ENCODE data around the gene PRCC. TPM values are rescaled to one million over a fixed set of nuclear protein-coding genes. Genes with fewer than 3 reads are reported as not detected.
A peak's percentile ranks its signal among the peaks of the same experiment; 100 is the strongest.

The PRCC gene
- total RNA-seq, 1 experiment from 2014 or later = 36.9 TPM

DNA sequence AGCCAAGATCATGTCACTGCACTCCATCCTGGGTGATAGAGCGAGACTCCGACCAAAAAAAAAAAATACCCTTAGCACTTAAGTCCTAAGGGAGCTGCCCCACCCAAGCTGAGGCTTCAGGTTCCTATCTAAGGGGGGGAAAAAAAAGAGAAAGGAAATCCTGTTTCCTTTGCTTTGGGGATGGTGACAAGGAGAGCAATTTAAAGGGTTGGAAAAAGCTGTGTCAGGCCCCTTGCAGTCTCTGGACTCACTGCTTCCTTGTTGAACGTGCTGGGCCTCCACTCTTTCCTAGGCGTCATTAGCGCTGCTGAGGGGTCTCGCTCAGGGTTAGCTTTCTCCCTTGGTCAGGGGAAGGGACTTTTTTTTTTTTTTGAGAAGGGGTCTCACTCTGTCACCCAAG lies 18.1 kb downstream of the PRCC start:
- Histone ChIP-seq H3K27me3 (replicated peaks) (no peaks in the 10 kb centered on the region), H3K36me3 (peaks cover 85% of the 10 kb centered on the region), H3K4me3 (no peak overlapping the region), H3K9me3 (replicated peaks) (no peaks in the 10 kb centered on the region), H3K27ac (no peak overlapping the region), H3K4me1 (replicated peaks) (no peaks in the 10 kb centered on the region)
- no peak for DNase-seq (ENCODE audit: low read depth in 1 of 2, low spot score in 2 of 2)

DNA sequence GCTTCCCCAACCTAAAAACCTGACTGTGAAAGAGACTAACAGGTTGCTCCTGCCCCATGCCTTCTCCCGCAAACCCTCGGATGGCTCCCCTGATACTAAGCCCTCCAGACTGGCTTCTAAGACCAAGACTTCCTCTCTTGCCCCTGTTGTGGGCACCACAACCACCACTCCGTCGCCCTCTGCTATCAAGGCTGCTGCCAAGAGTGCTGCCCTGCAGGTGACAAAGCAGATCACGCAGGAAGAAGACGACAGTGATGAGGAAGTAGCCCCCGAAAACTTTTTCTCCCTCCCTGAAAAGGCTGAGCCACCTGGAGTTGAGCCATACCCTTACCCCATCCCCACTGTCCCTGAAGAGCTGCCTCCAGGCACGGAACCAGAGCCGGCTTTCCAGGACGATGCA lies 19.3 kb downstream of the PRCC start:
- no peaks in the 10 kb centered on the region for H3K4me1 ChIP-seq (replicated peaks)
- no peak overlapping the region for H3K27ac ChIP-seq
- no peak overlapping the region for H3K4me3 ChIP-seq
- no peak for DNase-seq (ENCODE audit: low read depth in 1 of 2, low spot score in 2 of 2)
- H3K27me3 ChIP-seq (replicated peaks) = no peaks in the 10 kb centered on the region
- H3K36me3 ChIP-seq = peaks cover 88% of the 10 kb centered on the region
- no peaks in the 10 kb centered on the region for H3K9me3 ChIP-seq (replicated peaks)

DNA sequence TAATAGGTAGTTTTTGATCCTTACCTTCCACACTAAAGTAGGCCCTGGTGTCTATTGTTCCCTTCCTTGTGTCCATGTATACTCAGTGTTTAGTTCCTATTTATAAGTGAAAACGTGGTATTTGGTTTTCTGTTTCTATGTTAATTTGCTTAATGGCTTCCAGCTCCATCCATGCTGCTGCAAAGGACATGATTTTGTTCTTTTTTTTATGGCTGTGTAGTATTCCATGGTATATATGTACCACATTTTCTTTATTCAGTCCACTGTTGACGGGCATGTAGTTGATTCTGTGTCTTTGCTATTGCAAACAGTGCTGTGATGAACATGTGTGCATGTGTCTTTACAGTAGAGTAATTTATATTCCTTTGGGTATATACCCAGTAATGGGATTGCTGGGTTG lies 20.8 kb downstream of the PRCC start:
- Histone ChIP-seq H3K36me3 (peaks cover 86% of the 10 kb centered on the region), H3K4me3 (no peak overlapping the region), H3K27ac (no peak overlapping the region), H3K9me3 (replicated peaks) (no peaks in the 10 kb centered on the region), H3K4me1 (replicated peaks) (no peaks in the 10 kb centered on the region), H3K27me3 (replicated peaks) (no peaks in the 10 kb centered on the region)
- DNase-seq (ENCODE audit: low read depth in 1 of 2, low spot score in 2 of 2) = no peak

DNA sequence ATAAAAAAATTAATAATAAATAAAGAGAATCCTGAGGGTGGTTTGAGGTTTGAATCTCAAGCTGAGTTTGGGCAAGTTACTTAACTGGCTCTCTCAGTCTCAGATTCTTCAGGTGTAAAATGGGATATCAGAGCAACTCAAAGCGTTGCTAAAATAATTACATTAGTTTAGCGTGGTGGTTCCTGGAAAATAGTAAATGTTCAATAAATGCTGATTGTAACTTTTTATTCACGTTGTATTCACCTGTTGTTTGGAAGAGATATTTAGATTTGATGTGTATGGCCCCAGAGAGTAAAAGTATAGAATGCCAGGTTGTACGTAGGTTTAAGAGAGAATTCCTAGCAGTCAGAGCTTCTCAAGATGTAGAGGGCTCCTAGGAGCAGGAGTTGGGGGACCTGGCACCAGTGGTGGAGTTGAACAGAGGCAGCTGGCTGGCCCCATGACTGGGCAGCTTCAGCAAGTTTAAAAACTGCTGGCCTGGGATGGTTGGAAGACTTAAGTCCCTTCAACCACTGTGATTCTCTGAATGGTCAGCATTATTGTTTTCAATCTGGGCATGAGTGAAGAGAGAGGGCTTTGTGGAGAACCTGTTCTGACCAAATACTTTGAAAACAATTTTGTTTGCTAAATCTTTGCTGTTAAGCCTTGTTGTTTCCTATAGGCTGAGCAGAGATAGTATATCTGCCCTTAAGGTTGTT lies 22.4 kb downstream of the PRCC start:
- peaks cover 84% of the 10 kb centered on the region for H3K36me3 ChIP-seq
- no peaks in the 10 kb centered on the region for H3K9me3 ChIP-seq (replicated peaks)
- no peak for DNase-seq (ENCODE audit: low read depth in 1 of 2, low spot score in 2 of 2)
- no peak overlapping the region for H3K4me3 ChIP-seq
- no peaks in the 10 kb centered on the region for H3K27me3 ChIP-seq (replicated peaks)
- no peak overlapping the region for H3K27ac ChIP-seq
- no peaks in the 10 kb centered on the region for H3K4me1 ChIP-seq (replicated peaks)

DNA sequence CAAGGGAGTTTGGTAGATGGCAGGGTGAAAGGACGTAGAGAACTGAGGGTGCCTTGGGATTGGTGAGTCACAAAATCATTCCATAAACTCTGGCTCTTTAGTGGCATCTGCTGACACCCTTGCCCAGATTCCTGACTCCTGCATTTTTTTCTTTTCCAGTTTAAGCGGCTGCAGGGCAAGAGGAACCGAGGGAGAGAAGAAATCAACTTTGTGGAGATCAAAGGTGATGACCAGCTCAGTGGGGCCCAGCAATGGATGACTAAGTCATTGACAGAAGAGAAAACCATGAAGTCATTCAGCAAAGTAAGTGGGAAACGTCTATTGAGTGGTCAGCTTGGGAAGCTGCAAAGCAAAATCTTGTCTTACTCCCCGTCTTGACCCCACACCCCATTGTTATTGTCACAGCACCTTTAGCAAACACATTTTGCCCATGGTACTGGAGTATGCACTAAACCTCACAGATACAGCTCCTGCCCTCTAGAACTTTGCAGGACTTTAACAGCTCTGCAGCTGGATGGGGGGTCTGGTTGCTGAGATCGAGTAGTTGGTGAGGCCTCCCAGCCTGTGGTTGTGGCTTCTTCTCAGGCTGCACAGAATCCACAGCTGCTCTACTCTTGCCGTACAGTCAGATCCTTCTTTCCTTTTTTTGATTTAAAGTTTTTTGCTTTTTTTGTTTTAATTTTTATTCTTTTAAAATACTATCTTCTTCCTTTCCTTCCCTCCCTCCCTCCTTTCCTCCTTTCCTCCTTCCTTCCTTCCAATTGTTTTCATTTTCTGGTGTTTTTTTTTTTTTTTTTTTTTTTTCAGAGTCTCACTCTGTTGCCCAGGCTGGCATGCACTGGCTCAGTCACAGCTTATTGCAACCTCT lies 27.4 kb downstream of the PRCC start:
- Histone ChIP-seq H3K27ac (no peak overlapping the region), H3K4me1 (replicated peaks) (no peaks in the 10 kb centered on the region), H3K9me3 (replicated peaks) (no peaks in the 10 kb centered on the region), H3K36me3 (peaks cover 89% of the 10 kb centered on the region), H3K27me3 (replicated peaks) (no peaks in the 10 kb centered on the region), H3K4me3 (no peak overlapping the region)
- DNase-seq (ENCODE audit: low read depth in 1 of 2, low spot score in 2 of 2) = no peak

DNA sequence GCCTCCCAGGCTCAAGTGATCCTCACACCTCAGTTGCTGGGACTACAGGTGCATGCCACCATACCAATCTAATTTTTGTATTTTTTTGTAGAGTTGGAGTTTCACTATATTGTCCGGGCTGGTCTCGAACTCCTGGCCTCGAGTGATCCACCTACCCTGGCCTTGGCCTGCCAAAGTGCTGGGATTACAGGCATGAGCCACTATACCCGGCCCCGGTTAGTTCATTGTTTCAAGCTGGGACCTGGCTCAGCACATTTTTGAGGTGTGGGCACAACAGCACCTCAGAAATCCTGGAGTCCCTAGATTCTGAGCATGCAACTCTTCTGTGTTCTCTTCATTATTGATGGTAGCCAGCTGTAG lies 28.0 kb downstream of the PRCC start:
- Histone ChIP-seq H3K27ac (no peak overlapping the region), H3K36me3 (peaks cover 89% of the 10 kb centered on the region), H3K4me1 (replicated peaks) (no peaks in the 10 kb centered on the region), H3K27me3 (replicated peaks) (no peaks in the 10 kb centered on the region), H3K4me3 (no peak overlapping the region), H3K9me3 (replicated peaks) (no peaks in the 10 kb centered on the region)
- no peak for DNase-seq (ENCODE audit: low read depth in 1 of 2, low spot score in 2 of 2)

DNA sequence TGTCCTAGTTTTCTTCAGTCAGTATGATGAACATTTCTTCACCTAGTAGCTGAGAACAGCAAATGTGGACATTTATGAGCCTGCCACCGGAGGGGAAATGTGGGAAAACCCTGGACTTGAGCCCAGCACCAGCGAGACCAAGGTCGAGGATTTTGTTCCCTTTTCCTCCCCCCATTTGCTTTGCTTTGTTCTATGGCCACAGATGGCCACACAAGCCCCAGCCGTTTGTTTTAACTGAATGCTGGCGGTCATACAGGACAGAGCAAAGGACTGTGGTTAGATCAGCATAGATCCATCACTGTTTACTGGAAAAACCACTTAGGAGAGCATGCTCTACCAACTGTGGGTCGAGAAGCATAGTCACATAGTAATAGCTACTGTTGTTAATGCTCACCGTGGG lies 28.5 kb downstream of the PRCC start:
- DNase-seq (ENCODE audit: low read depth in 1 of 2, low spot score in 2 of 2) = no peak
- Histone ChIP-seq H3K27me3 (replicated peaks) (no peaks in the 10 kb centered on the region), H3K9me3 (replicated peaks) (no peaks in the 10 kb centered on the region), H3K36me3 (peaks cover 89% of the 10 kb centered on the region), H3K4me3 (no peak overlapping the region), H3K4me1 (replicated peaks) (no peaks in the 10 kb centered on the region), H3K27ac (no peak overlapping the region)

DNA sequence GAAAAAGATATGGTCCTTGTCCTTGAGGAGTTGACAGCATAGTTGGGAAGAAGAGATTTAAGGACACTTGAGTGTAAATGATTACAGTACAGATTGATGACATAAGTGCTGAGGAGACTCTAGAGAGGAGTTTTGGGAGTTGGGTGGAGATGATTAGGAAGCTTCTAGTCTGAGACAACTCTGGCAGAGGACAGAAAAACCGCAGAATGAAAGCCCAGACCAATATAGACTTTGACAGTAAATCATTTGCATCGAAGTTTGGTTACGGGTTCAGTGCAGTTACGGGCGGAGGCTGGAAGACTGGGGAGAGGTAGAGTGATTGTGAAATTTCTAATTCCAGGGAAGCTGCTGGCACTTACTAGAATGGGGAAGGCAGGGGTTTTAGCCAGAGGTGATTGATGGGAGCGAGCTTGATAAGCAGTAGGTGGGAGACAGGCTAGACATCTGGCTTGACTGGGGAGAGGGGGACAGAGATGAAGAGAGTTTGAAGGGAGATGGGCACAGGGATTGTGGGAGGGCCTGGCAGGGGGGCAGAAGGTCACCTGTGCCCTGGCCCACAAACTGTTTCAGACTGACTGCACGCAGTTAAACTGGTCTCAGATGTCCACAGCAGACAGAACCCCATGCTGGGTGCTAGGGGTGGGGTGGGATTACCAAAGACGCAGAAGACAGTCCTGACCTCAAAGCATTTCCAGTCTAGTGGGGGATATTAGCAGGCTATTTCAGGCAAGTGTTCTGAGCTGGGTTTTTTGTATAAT lies 29.2 kb downstream of the PRCC start:
- Histone ChIP-seq H3K4me3 (no peak overlapping the region), H3K36me3 (peaks cover 89% of the 10 kb centered on the region), H3K9me3 (replicated peaks) (no peaks in the 10 kb centered on the region), H3K4me1 (replicated peaks) (no peaks in the 10 kb centered on the region), H3K27ac (no peak overlapping the region), H3K27me3 (replicated peaks) (no peaks in the 10 kb centered on the region)
- DNase-seq (ENCODE audit: low read depth in 1 of 2, low spot score in 2 of 2) = no peak

DNA sequence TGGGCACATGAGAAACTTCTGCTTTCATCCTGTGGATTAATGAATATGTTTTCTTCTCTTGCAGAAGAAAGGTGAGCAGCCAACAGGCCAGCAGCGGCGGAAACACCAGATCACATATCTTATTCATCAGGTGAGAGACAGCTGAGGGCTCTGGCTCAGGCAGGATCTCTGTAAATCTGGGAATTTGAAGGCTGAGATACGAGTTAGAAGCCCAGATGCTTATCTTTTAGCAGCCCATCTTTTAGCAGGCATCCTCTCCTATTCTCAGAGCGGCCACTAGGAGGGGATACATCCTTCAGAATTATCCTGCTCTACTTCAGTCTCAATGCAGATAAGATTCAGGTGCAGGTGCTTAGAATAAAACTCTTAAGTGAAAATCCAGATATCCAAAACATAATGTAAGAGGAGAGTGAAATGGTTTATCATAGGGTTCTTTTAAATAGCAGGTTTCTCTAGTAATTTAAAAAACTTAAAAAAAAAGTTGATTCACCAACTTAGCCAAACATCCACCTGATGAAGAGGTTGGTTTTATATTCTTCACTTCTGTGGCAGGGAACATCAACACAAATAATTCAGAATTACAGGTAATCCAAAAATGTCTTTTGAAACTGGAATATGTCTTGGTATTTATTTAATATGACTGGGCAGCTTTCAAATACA lies 30.0 kb downstream of the PRCC start:
- DNase-seq (ENCODE audit: low read depth in 1 of 2, low spot score in 2 of 2) = peak in 1 of 2 experiments; percentile 44

DNA sequence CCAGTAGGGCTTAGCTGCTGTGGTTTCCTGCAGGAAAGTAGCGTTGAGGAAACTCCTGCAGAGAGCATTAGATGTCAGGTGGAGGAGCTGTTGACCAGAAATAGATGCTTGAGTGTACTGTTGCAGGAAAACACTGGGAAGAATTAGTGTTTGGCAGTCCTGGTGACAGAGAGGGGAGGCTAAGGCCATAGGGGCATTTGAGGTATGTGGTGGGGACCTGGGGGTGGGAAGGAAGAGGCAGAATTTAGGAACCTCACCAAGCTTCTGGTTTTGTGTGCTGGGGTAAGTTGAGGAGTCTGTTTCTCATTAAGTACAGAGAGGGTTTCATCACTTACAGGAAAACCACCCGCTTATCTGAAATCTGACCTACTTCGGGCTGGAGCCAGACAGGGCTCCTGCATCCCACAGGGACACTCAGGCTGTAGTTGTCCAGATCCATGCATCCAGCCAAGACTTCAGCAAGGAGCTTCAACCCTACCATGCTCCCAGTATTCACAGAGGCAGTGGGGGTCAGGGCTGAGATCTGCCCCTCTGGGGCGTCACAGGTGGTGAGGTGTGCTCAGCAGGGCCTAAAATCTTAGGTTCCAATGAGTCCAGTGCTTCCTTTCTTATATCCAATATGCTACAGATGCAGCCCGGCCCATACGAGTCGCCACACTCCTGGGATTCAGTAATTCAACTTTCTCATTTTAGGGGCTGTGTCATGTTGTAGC lies 34.2 kb downstream of the PRCC start:
- DNase-seq (ENCODE audit: low read depth in 1 of 2, low spot score in 2 of 2) = no peak
- Histone ChIP-seq H3K27me3 (replicated peaks) (no peaks in the 10 kb centered on the region), H3K4me3 (no peak overlapping the region), H3K27ac (no peak overlapping the region), H3K9me3 (replicated peaks) (no peaks in the 10 kb centered on the region), H3K4me1 (replicated peaks) (no peaks in the 10 kb centered on the region), H3K36me3 (peaks cover 47% of the 10 kb centered on the region)

More for the DNA sequence above, 30.0 kb downstream of the PRCC start:
- Histone ChIP-seq H3K27ac (no peak overlapping the region), H3K9me3 (replicated peaks) (no peaks in the 10 kb centered on the region), H3K4me1 (replicated peaks) (no peaks in the 10 kb centered on the region), H3K36me3 (peaks cover 82% of the 10 kb centered on the region), H3K27me3 (replicated peaks) (no peaks in the 10 kb centered on the region), H3K4me3 (no peak overlapping the region)

DNA sequence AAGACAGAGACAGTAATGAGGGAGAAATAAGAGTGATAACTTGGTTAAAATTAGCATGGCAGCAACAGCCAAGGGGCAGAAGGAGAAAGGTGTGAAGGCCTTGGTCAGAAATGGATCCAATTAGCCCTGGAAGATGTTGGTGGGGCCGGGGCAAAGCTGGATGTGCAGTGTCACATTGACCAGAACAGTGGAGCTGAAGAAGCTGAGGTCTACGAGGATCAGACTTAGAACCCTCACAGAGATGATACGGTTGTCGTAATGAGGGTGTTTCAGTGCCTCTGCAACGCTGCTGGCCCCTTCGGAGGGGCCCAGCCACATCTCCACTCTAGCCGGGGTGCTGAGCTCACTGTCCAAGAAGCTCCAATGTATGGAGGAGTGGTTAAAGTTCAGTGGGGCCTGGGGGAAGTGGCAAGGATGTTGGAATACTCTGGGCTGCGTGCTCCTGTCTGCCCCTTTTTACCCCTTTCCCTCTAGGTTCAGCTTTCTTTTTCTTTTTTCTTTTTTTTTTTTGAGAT lies 35.1 kb downstream of the PRCC start:
- Histone ChIP-seq H3K27ac (no peak overlapping the region), H3K36me3 (peaks cover 38% of the 10 kb centered on the region), H3K9me3 (replicated peaks) (no peaks in the 10 kb centered on the region), H3K4me1 (replicated peaks) (no peaks in the 10 kb centered on the region), H3K27me3 (replicated peaks) (no peaks in the 10 kb centered on the region), H3K4me3 (no peak overlapping the region)
- DNase-seq (ENCODE audit: low read depth in 1 of 2, low spot score in 2 of 2) = no peak

DNA sequence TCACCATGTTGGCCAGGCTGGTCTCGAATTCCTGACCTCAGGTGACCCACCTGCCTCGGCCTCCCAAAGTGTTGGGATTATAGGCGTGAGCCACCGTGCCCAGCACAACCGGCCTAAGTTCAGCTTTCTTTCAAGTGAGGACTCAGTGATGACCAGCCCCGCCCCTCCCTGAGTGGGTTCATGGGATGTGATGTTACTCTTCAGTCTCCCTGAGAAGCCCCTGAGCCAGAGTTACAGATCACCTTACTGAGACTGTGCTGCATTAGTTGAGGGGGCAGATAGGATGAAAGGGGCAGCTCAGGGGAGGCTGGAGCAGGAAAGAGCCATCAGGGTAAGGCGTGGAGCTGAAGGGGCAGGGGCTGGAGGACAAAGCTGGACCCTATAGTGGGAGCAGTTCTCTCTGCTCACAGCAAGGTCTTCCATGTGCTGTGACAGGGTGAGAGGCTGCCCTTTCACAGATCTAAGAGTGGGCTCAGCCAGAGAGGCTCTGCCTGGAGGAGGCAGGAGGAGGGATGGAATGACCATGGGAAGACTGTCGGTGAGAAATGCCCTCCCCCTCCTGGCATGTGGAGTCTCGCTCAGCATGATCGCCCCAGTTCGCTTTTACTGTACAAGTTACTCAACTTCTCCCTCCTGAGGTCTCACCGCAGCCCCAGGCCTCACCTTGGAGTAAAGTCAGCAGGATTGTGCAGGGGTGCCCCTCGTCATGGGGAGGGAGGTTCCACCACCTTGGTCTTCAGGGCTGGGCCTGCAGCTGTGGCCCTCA lies 35.9 kb downstream of the PRCC start:
- Histone ChIP-seq H3K9me3 (replicated peaks) (no peaks in the 10 kb centered on the region), H3K36me3 (peaks cover 30% of the 10 kb centered on the region), H3K4me3 (no peak overlapping the region), H3K27me3 (replicated peaks) (no peaks in the 10 kb centered on the region), H3K4me1 (replicated peaks) (no peaks in the 10 kb centered on the region), H3K27ac (no peak overlapping the region)
- DNase-seq (ENCODE audit: low read depth in 1 of 2, low spot score in 2 of 2) = no peak

Measured in SJSA1 (cell line).